Heart left ventricle (tissue), 16 donors: Measurements from ENCODE around the gene NINJ1. TPM values are rescaled to one million over a fixed set of nuclear protein-coding genes. Genes with fewer than 3 reads are reported as not detected.
"Not testable (repeated sequence)": the region's sequence is repeated elsewhere in the genome, so short reads cannot be mapped to it uniquely, and the experiment has no call there.

Experiments used
- ATAC-seq, 4 donors: fragments of 200-7000 bp; cut with Tn5 transposase; one replicate each; pipeline ENCODE4 v1.9.1; 2020 to 2022; ENCODE audit warnings: moderate library complexity in 4 of 4, mild to moderate bottlenecking in 3 of 4, moderate number of reproducible peaks in 1 of 4
- DNase-seq, 5 donors: peaks; one replicate each; pipeline ENCODE4 v3.0.0-alpha.2; 2020
- H3K27ac ChIP-seq, 12 donors: fragments of 200-600 bp; sonication (generic) in 4 of 12; one replicate each; pipeline versions ENCODE4 v1.5.0 to v1.8.0; 2016 to 2022; ENCODE audit warnings: mild to moderate bottlenecking in 2 of 12
- H3K27me3 ChIP-seq, 9 donors: fragments of 200-600 bp; sonication (generic) in 2 of 9; one replicate each; pipeline versions ENCODE4 v1.5.1 to v1.8.0; 2016 to 2022; ENCODE audit warnings: mild to moderate bottlenecking in 3 of 9
- H3K36me3 ChIP-seq, 9 donors: fragments of 200-600 bp; sonication (generic) in 2 of 9; one replicate each; pipeline versions ENCODE4 v1.5.0 to v1.8.0; 2018 to 2022; ENCODE audit warnings: mild to moderate bottlenecking in 2 of 9
- H3K4me1 ChIP-seq, 12 donors: fragments of 200-600 bp; sonication (generic) in 4 of 12; one replicate each; pipeline versions ENCODE4 v1.5.0 to v1.8.0; 2016 to 2022; ENCODE audit warnings: mild to moderate bottlenecking in 3 of 12
- H3K4me3 ChIP-seq, 12 donors: fragments of 200-600 bp; sonication (generic) in 4 of 12; one replicate each; pipeline versions ENCODE4 v1.5.0 to v1.8.0; 2017 to 2022; ENCODE audit warnings: mild to moderate bottlenecking in 9 of 12, moderate library complexity in 4 of 12
- H3K9me3 ChIP-seq, 12 donors: fragments of 200-600 bp; sonication (generic) in 4 of 12; one replicate each; pipeline versions ENCODE4 v1.5.0 to v1.8.0; 2016 to 2022; ENCODE audit warnings: mild to moderate bottlenecking in 1 of 12
- POLR2A ChIP-seq, 2 donors: fragments of 450-650 bp; IDR thresholded peaks; one replicate each; pipeline ENCODE4 v1.6.1; 2017; ENCODE audit warnings: antibody characterized with exemption in 2 of 2, mild to moderate bottlenecking in 2 of 2, moderate library complexity in 2 of 2
- WGBS, 4 donors: extraction: QIAGEN DNeasy Blood & Tissue Kit in 2 of 4; methylation state at CpG; one replicate each; pipeline versions ENCODE4 v1.1.5 to v1.1.7; 2013 to 2018; 5-methylcytosine and 5-hydroxymethylcytosine counted together
- intact Hi-C, 10 donors: fragments of 100-400 bp; cut with DNase I; formaldehyde crosslinking; loops; one replicate each; pipeline versions ENCODE4 v1.11.1 to v1.14.2; 2022
- polyA plus RNA-seq, 2 donors: library from polyadenylated mRNA; stranded (reverse); fragments of 200-250 nt; gene quantifications; one replicate each; pipeline ENCODE4 v1.2.3, GENCODE V29; 2013
- total RNA-seq, 9 donors: library from RNA; depleted of rRNA in 2 of 9; stranded (reverse); fragments of >200 nt in 2 of 9; fragmentation: NEBNext Ultra II Directional in 3 of 9; extraction: Animal tissue kit (Norgen Biotek cat#: 25700) in 3 of 9; gene quantifications; one replicate each; pipeline versions ENCODE4 v1.1.0 to v1.2.4, GENCODE V29; 2016 to 2023
- TF ChIP-seq, protein P1 (sequence below), 12 donors: fragments of 200-600 bp; sonication (generic) in 4 of 12; IDR thresholded peaks; one replicate each; pipeline versions ENCODE4 v1.5.0 to v1.8.0; 2018 to 2022; ENCODE audit warnings: antibody characterized with exemption in 12 of 12, mild to moderate bottlenecking in 5 of 12
- donor health status: ischemic (EF 13 %, LVEDD 7.1; RV severe dilation, severe dysfunction).
- donor health status: healthy with polysubstance abuse.
- donor health status: DM: no; HTN: yes; CAD: no.
- donor health status: DM: no; HTN: no; CAD: no.
- donor health status: ischemic (EF 25% LVEDD 6.9; RV normal size, moderate dysfunction).
- donor health status: ischemic (EF 25% LVEDD 5.7; RV mildly dilated, moderate dysfunction).
- donor health status: healthy.
- donor health status: DM: yes; HTN: yes; CAD: no.
- donor health status: ischemic (EF 35%, LVEDD 5.7; RV mildly dilated, moderate dysfunction).
- donor health status: nonischemic (EF 11% LVEDD 7.7; RV severe dilation, severe dysfunction).
- donor health status: DM: yes; HTN: yes; CAD: no.
- donor health status: PGD.
- donor health status: ischemic (EF 29% LVEDD 5.4; RV normal size, mild dysfunction).
- donor health status: nonischemic (EF 23%, LVEDD 6.1; RV moderate dilation, normal function).

NINJ1 gene
- total and polyA plus RNA-seq, 11 donors = 42.2 to 96.1 (median 52.9) TPM

DNA sequence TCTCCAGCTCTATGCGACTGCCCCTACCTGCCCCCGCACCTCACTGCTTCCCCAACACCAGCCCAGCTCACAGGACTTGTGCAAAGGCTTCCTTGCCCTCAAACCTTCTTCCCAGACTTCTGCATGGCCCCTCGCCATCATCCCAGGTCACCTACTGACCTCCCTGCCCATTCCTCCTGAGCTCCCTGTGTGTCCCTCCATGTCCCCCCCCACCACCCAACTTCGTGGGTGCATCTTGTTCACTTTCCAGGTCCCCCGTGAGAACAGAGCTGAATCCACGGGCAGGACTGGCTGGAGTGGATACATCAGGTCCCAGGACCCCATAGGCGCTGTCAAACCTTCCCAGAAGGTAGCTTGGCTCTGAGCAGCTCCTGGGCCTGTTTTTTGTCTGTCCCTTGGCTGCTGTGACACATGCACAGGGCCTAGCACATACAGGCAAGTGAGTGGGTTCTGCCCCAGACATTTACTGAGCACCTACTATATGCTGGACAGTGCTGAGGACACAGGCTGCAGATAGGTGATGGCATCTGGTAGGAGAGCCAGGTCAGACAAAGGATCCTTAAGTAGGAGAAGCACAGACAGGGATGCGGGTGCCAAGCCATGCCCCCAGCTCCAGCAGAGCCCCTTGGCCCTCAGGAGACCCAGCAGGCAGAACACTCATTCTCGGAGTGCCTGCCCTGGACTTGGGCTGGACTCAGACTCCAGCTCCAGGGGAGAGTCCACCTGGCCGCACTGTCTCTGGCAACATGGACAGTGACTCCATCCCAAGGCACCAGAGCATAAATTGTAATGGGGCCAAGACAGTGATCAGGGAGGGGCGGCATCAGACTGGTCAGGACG is 15.0 kb downstream of the NINJ1 start:
- ATAC-seq (no peak), DNase-seq (peak in 4 of 5 donors; percentile 6 to 46 (median 23))
- H3K4me3 ChIP-seq = no peak overlapping the region
- TF ChIP-seq POLR2A (IDR thresholded peaks at IDR 0.05) = no peak
- TF ChIP-seq, protein P1, sequence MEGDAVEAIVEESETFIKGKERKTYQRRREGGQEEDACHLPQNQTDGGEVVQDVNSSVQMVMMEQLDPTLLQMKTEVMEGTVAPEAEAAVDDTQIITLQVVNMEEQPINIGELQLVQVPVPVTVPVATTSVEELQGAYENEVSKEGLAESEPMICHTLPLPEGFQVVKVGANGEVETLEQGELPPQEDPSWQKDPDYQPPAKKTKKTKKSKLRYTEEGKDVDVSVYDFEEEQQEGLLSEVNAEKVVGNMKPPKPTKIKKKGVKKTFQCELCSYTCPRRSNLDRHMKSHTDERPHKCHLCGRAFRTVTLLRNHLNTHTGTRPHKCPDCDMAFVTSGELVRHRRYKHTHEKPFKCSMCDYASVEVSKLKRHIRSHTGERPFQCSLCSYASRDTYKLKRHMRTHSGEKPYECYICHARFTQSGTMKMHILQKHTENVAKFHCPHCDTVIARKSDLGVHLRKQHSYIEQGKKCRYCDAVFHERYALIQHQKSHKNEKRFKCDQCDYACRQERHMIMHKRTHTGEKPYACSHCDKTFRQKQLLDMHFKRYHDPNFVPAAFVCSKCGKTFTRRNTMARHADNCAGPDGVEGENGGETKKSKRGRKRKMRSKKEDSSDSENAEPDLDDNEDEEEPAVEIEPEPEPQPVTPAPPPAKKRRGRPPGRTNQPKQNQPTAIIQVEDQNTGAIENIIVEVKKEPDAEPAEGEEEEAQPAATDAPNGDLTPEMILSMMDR (IDR thresholded peaks at IDR 0.05) = no peak
- no peaks in the 10 kb centered on the region for H3K9me3 ChIP-seq
- H3K27me3 ChIP-seq = no peaks in the 10 kb centered on the region
- H3K36me3 ChIP-seq = peaks cover 0 to 32% (median 23%) of the 10 kb centered on the region in 9 donors
- intact Hi-C loops = loop anchor here in 1 of 10 donors (2.0 kb wide), 1 partner anchor 20 kb away; no protein-coding TSS in a partner anchor
- peaks cover 0 to 62% (median 18%) of the 10 kb centered on the region in 12 donors for H3K4me1 ChIP-seq
- peak overlapping the region in 8 of 12 donors; percentile 30 to 90 (median 54) for H3K27ac ChIP-seq
- 92 to 93% (median 92%) methylated on average over 11 to 12 of the region's 12 CpGs for WGBS, 4 donors

DNA sequence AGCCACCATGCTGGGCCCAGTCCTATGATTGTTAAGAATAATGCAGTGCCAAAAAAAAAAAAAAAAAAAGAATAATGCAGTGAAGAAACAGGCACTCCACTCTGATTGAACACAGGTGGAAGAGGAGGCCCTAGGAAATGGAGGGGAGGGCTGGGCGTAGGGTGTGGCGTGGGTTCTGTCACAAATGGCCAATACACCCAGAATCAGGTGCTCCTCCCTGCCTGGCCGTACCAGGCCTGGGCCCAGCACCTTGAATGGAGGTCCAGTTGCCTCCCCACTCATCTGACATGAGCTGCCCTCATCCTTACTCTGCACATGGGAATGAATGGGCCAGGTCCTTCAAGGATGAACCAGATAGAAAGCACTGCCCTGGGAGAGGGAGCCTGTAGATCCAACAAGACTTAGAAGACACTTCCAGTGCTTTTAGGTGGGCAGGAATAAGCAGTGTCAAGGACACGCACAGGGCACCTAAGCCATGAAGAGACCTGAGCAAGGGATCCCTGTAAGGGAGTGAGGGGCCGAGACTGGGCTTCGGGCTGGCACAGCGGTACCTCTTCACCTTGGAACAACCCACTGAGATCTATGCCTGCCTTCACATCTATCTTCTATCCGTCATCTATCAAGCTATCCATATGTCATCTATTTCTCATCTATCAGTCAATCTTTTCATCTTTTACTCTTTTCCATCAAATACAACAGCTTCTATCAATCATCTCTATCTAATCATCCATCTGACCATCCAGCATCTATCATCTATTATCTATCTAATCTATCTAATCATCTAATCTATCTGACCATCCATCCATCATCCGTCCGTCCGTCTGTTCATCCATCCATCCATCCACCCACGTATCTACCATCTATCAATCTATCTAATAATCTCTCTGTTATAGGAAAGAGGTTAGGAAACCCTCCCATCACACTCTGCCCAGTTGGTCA is 15.9 kb downstream of the NINJ1 start:
- WGBS, 4 donors = 94 to 97% (median 95%) methylated on average over 12 of the region's 12 CpGs
- TF ChIP-seq POLR2A (IDR thresholded peaks at IDR 0.05) = no peak
- TF ChIP-seq, protein P1 (IDR thresholded peaks at IDR 0.05) = no peak
- intact Hi-C loops = loop anchor here in 1 of 10 donors (2.0 kb wide), 1 partner anchor 21 kb away; no protein-coding TSS in a partner anchor
- Histone ChIP-seq H3K27ac (no peak overlapping the region), H3K36me3 (peaks cover 0 to 30% (median 18%) of the 10 kb centered on the region in 9 donors), H3K4me1 (peaks cover 0 to 59% (median 18%) of the 10 kb centered on the region in 12 donors), H3K4me3 (no peak overlapping the region), H3K9me3 (no peaks in the 10 kb centered on the region), H3K27me3 (no peaks in the 10 kb centered on the region)
- ATAC-seq (no peak), DNase-seq (peak in 4 of 5 donors; percentile 4 to 37 (median 18))

DNA sequence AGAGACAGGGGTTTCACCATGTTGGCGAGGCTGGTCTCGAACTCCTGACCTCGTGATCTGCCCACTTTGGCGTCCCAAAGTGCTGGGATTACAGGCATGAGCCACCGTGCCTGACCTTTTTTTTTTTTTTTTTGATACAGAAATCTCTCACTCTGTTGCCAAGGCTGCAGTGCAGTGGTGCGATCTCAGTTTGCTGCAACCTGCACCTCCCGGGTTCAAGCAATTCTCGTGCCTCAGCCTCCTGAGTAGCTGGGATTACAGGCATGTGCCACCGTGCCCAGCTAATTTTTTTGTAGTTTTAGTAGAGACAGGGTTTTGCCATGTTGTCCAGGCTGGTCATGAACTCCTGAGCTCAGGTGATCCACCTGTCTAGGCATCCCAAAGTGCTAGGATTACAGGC is 16.5 kb downstream of the NINJ1 start:
- intact Hi-C loops, H3K27me3 ChIP-seq, H3K4me3 ChIP-seq, ATAC-seq, H3K27ac ChIP-seq, H3K9me3 ChIP-seq: not testable (repeated sequence)
- 87 to 92% (median 92%) methylated on average over 9 of the region's 9 CpGs for WGBS, 4 donors
- DNase-seq = peak in 1 of 5 donors; percentile 4
- peaks cover 0 to 65% (median 18%) of the 10 kb centered on the region in 12 donors for H3K4me1 ChIP-seq
- peaks cover 0 to 29% (median 22%) of the 10 kb centered on the region in 9 donors for H3K36me3 ChIP-seq

DNA sequence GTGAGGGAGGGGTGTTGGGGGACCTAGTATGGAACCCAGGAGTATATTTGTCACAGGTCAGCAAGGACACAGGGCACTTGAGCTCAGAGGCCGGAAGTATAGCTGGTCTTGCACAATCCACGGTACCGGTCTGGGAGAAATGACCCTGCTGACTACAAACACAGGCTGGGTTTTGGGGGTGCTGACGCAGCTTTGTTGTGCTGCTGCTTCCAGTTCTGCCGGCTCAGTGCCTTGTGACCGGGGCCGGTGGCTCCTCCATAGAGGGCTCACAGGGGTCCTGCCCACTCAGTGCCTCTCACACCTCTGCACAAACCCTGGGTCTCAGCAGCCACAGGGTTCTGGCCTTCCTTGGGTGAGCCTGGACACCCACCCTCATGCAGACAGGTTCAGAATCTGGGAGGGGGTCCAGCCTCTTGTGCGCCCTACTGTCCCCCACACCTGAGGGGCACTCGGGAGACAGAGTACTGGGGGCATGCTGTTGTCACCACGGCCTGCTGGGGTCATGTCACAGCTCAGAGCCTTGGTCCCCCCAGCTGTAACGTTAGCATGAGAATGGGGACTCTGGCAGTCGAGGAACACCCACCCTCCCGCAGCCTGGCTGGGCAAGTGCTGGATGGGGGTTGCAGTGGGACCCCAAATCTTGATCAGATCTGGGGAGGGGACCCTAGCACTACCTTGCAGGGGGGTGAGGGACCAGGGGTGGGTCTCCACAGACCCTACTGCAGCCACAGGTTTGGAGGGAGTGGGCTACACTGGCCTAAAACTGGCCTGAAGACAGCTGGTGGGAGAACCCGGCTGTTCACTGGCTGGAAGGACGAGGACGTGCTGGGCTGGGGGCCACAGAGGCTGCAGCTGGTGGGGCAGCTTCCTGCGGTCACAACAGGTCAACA is 17.7 kb downstream of the NINJ1 start:
- ATAC-seq = peak; percentile 16 to 62 (median 56)
- no peak for TF ChIP-seq POLR2A (IDR thresholded peaks at IDR 0.05)
- TF ChIP-seq, protein P1 (IDR thresholded peaks at IDR 0.05) = no peak
- Histone ChIP-seq H3K9me3 (no peaks in the 10 kb centered on the region), H3K36me3 (peaks cover 0 to 31% (median 15%) of the 10 kb centered on the region in 9 donors), H3K27me3 (no peaks in the 10 kb centered on the region), H3K4me1 (peaks cover 0 to 74% (median 18%) of the 10 kb centered on the region in 12 donors), H3K27ac (peak overlapping the region in 8 of 12 donors; percentile 38 to 88 (median 50)), H3K4me3 (no peak overlapping the region)
- intact Hi-C loops = no loop called here
- 67 to 76% (median 69%) methylated on average over 17 of the region's 17 CpGs for WGBS, 4 donors
- DNase-seq = peak; percentile 73 to 86 (median 82)
